HepG2 (cell line): ENCODE data around the gene TBCB. TPM values are rescaled to one million over a fixed set of nuclear protein-coding genes. Genes with fewer than 3 reads are reported as not detected.

Experiments used
- ATAC-seq: fragments of 200-7000 bp; cut with Tn5 transposase; 3 replicates; pipeline ENCODE4 v1.9.1; 2020; ENCODE audit warnings: mild to moderate bottlenecking, moderate library complexity
- BruUV-seq: library from RNA; stranded (reverse); fragments of 400-500 nt; replicated peaks from 2 replicates; lab custom pipeline; 2021; lab: Mats Ljungman, UMichigan
- CTCF ChIA-PET: fragments of 300-600 bp; formaldehyde crosslinking; extraction: SDS; loops from one replicate; lab custom pipeline; 2021; ENCODE audit warnings: low total read pairs, inconsistent platforms, low intra/inter-chr PET ratio; lab: Yijun Ruan, JAX
- POLR2A ChIA-PET: fragments of 350-600 bp; sonication (Branson Sonifier 250); formaldehyde crosslinking; loops from one replicate; lab custom pipeline; 2020; ENCODE audit warnings: antibody characterized with exemption, inconsistent platforms; lab: Yijun Ruan, JAX
- DNase-seq: peaks from one replicate; pipeline ENCODE4 v3.0.0-alpha.2; 2015; ENCODE audit warnings: low spot score
- FAIRE-seq: peaks from 3 replicates; lab custom pipeline; 2011; peaks lifted over from hg19 to GRCh38; lab: Jason Lieb, UNC
- H2AFZ ChIP-seq: one replicate; pipeline ENCODE4 v1.6.1; 2011; ENCODE audit warnings: low read length, inconsistent platforms
- H3K27ac ChIP-seq: fragments of 300-600 bp; 3 replicates; pipeline ENCODE4 v1.8.0; 2011; ENCODE audit warnings: mixed run types, mild to moderate bottlenecking, mixed read lengths, low read length, inconsistent platforms; ENCODE audit not compliant: insufficient read depth; ENCODE audit errors: extremely low read length
- H3K27me3 ChIP-seq, 2 experiments: fragments of 200-600 bp in 1 of 2; 2 replicates in 1 of 2; 3 replicates in 1 of 2; pipeline versions ENCODE4 v1.6.0 to v1.8.0; 2011; ENCODE audit warnings: low read length in 2 of 2, mild to moderate bottlenecking in 2 of 2, moderate library complexity in 2 of 2, inconsistent platforms in 1 of 2; ENCODE audit not compliant: insufficient read depth in 2 of 2, control insufficient read depth in 1 of 2
- H3K36me3 ChIP-seq, 2 experiments: fragments of 200-600 bp in 1 of 2; replicated peaks in 1 of 2; 2 replicates in 1 of 2; 3 replicates in 1 of 2; pipeline versions ENCODE4 v1.5.1 to v1.8.0; 2011; ENCODE audit warnings: low read length in 2 of 2, inconsistent platforms in 1 of 2; ENCODE audit not compliant: insufficient read depth in 2 of 2, control insufficient read depth in 1 of 2
- H3K4me1 ChIP-seq: 2 replicates; pipeline ENCODE4 v1.5.1; 2012; ENCODE audit warnings: low read length, inconsistent platforms; ENCODE audit not compliant: insufficient read depth
- H3K4me2 ChIP-seq: 2 replicates; pipeline ENCODE4 v1.6.0; 2011; ENCODE audit warnings: low read depth, low read length, inconsistent platforms
- H3K4me3 ChIP-seq, 3 experiments: fragments of 200-600 bp in 1 of 3; sonication (generic), shearing (Covaris generic) in 1 of 3; replicated peaks in 1 of 3; 2 replicates each; pipeline ENCODE4 v1.5.1; 2011 to 2016; ENCODE audit warnings: low read length in 3 of 3, inconsistent platforms in 2 of 3, low read depth in 2 of 3, mild to moderate bottlenecking in 2 of 3, control low read depth in 1 of 3, mixed read lengths in 1 of 3; ENCODE audit not compliant: insufficient read depth in 1 of 3
- H3K79me2 ChIP-seq: one replicate; pipeline ENCODE4 v1.6.1; 2011; ENCODE audit warnings: low read length, inconsistent platforms; ENCODE audit not compliant: insufficient read depth
- H3K9ac ChIP-seq: 2 replicates; pipeline ENCODE4 v1.6.0; 2011; ENCODE audit warnings: mild to moderate bottlenecking, low read depth, low read length, inconsistent platforms; ENCODE audit not compliant: insufficient read depth
- H3K9me3 ChIP-seq: 2 replicates; pipeline ENCODE4 v1.5.1; 2012; ENCODE audit warnings: mild to moderate bottlenecking, low read length
- H4K20me1 ChIP-seq: 2 replicates; pipeline ENCODE4 v1.6.0; 2011; ENCODE audit warnings: inconsistent platforms, mild to moderate bottlenecking, low read length, moderate library complexity; ENCODE audit not compliant: insufficient read depth
- TRIM24 ChIP-seq: sonication (generic); formaldehyde crosslinking; IDR thresholded peaks from 2 replicates; pipeline ENCODE4 v1.8.0; 2022; ENCODE audit warnings: mild to moderate bottlenecking, missing genetic modification reagents
- ZNF646 ChIP-seq: sonication (generic); formaldehyde crosslinking; IDR thresholded peaks from 2 replicates; pipeline ENCODE4 v1.9.0; 2021; ENCODE audit warnings: mild to moderate bottlenecking, missing genetic modification reagents
- WGBS: methylation state at CpG from one replicate; pipeline ENCODE4 v1.1.6; 2017; ENCODE audit warnings: low lambda C conversion rate; 5-methylcytosine and 5-hydroxymethylcytosine counted together
- in situ Hi-C: cut with HindIII; loops from 2 replicates; pipeline ENCODE4 v1.10.0; 2017; ENCODE audit warnings: low pct_unique_long_range_greater_than_20kb; ENCODE audit not compliant: extremely low pct_ligation_motif_present
- intact Hi-C: fragments of 100-400 bp; cut with micrococcal nuclease; formaldehyde crosslinking; loops from one replicate; pipeline ENCODE4 v1.10.0; 2022; ENCODE audit not compliant: unreplicated experiment
- polyA plus RNA-seq, 8 experiments: library from polyadenylated mRNA; depleted of rRNA in 3 of 8; stranded (reverse) in 7 of 8; unstranded in 1 of 8; fragments of >200 nt; fragmentation: Illumina TruSeq in 4 of 8; extraction: Trizol in 4 of 8; gene quantifications; 2 replicates each; pipeline versions ENCODE4 v1.2.1 to v1.2.3, GENCODE V29; 2011 to 2016; ENCODE audit warnings: low read depth in 4 of 8, missing spikeins in 1 of 8, mixed read lengths in 1 of 8; ENCODE audit not compliant: insufficient read depth in 1 of 8
- total RNA-seq, 5 experiments: library from RNA; depleted of rRNA; stranded (reverse); fragments of >200 nt; fragmentation: Illumina TruSeq; extraction: Trizol; gene quantifications; 2 replicates each; pipeline ENCODE4 v1.2.3, GENCODE V29; 2016; ENCODE audit warnings: low read depth in 1 of 5

TBCB gene
- total and polyA plus RNA-seq, 2 of the 13 experiments (the other 11 are each of a cell fraction or from before 2014, with no cell fraction given) = 271 to 276 TPM

- TF ChIP-seq ZNF646 = no peak
- TF ChIP-seq, all 625 proteins: peak for 0
Measured at GRCh38 chr19:36081385-36081784, 33.9 kb upstream of the TBCB start (continued).

- in situ Hi-C loops (no loop called here), intact Hi-C loops (no loop called here)
- Histone ChIP-seq H2AFZ (no peak overlapping the region), H3K4me1 (peaks cover 13% of the 10 kb centered on the region), H3K4me2 (no peak overlapping the region), H3K27me3 (no peaks in the 10 kb centered on the region), H3K9me3 (no peaks in the 10 kb centered on the region), H3K36me3 (peaks cover 16 to 44% of the 10 kb centered on the region in 2 experiments), H3K27ac (no peak overlapping the region), H3K9ac (no peak overlapping the region), H3K79me2 (no peaks in the 10 kb centered on the region), H3K4me3 (no peak overlapping the region), H4K20me1 (no peaks in the 10 kb centered on the region)
- BruUV-seq = no TSS peak
- ChIA-PET CTCF (no interaction called here), POLR2A (no interaction called here)
- no peak for TF ChIP-seq TRIM24
- ATAC-seq (no peak), DNase-seq (no peak), FAIRE-seq (no peak)
- 96% methylated on average over 7 of the region's 7 CpGs for WGBS
Measured at GRCh38 chr19:36081894-36082293, 33.4 kb upstream of the TBCB start.
